H1 (cell line): ENCODE data around the gene STRN4. TPM values are rescaled to one million over a fixed set of nuclear protein-coding genes. Genes with fewer than 3 reads are reported as not detected.

Experiments
- ASH2L ChIP-seq: fragments of 200-600, 300-600 bp; sonication (generic); IDR thresholded peaks from one replicate; pipeline ENCODE4 v1.7.1; 2017; ENCODE audit warnings: low read length
- CHD7 ChIP-seq: fragments of 300-600 bp; sonication (generic); IDR thresholded peaks from 2 replicates; pipeline ENCODE4 v1.7.1; 2012; ENCODE audit warnings: low read length, moderate library complexity, mild to moderate bottlenecking, inconsistent platforms; ENCODE audit not compliant: insufficient replicate concordance
- CTCF ChIP-seq, 3 experiments: IDR thresholded peaks; 1 replicate in 2 of 3; 2 replicates in 1 of 3; pipeline versions ENCODE4 v1.5.1 to v1.6.1; 2011; ENCODE audit warnings: low read length in 3 of 3, mild to moderate bottlenecking in 3 of 3, inconsistent platforms in 2 of 3, low read depth in 1 of 3, moderate library complexity in 1 of 3; ENCODE audit not compliant: insufficient read depth in 1 of 3; ENCODE audit errors: control extremely low read depth in 1 of 3
- HDAC6 ChIP-seq: IDR thresholded peaks from one replicate; pipeline ENCODE4 v1.7.1; 2012; ENCODE audit warnings: low read depth, mild to moderate bottlenecking, inconsistent platforms, low read length, moderate library complexity
- POLR2A ChIP-seq, 2 experiments: IDR thresholded peaks; 1 replicate in 1 of 2; 2 replicates in 1 of 2; pipeline ENCODE4 v1.6.1; 2011; ENCODE audit warnings: low read depth in 2 of 2, low read length in 2 of 2, mild to moderate bottlenecking in 2 of 2; ENCODE audit errors: control extremely low read depth in 1 of 2
- POLR2AphosphoS5 ChIP-seq: IDR thresholded peaks from 2 replicates; pipeline ENCODE4 v1.6.1; 2011; ENCODE audit warnings: low read depth, low read length
- SP1 ChIP-seq: IDR thresholded peaks from 2 replicates; pipeline ENCODE4 v1.6.1; 2011; ENCODE audit warnings: low read depth, low read length
- SP2 ChIP-seq: IDR thresholded peaks from 2 replicates; pipeline ENCODE4 v1.6.1; 2012; ENCODE audit warnings: mild to moderate bottlenecking, low read length, inconsistent platforms
- TAF1 ChIP-seq: IDR thresholded peaks from 2 replicates; pipeline ENCODE4 v1.6.1; 2011; ENCODE audit warnings: mild to moderate bottlenecking, low read depth, low read length
- polyA plus RNA-seq, 7 experiments: library from polyadenylated mRNA; depleted of rRNA in 3 of 7; stranded (reverse) in 5 of 7; unstranded in 2 of 7; fragments of >200 nt in 5 of 7; fragments of 200-250 nt in 2 of 7; gene quantifications; 1 replicate in 5 of 7; 2 replicates in 1 of 7; 4 replicates in 1 of 7; pipeline versions ENCODE4 v1.2.1 to v1.2.3, GENCODE V29; 2011 to 2013; ENCODE audit warnings: missing spikeins in 2 of 7, mixed read lengths in 2 of 7
- total RNA-seq: library from RNA; stranded (reverse); fragmentation: NEBNext Ultra II Directional; extraction: Animal tissue kit (Norgen Biotek cat#: 25700); gene quantifications from 2 replicates; pipeline ENCODE4 v1.2.1, GENCODE V29; 2021

The STRN4 gene
- total and polyA plus RNA-seq, 2 of the 8 experiments (the other 6 are each of a cell fraction or from before 2014, with no cell fraction given): 120 to 187 TPM

GRCh38 chr19:46788262-46788967, 42.2 kb upstream of the STRN4 start, which contains the start of gene SLC1A5 (continued):
- no peak for TF ChIP-seq CTCF (IDR thresholded peaks at IDR 0.05; ENCODE audit: control extremely low read depth in 1 of 3, insufficient read depth in 1 of 3, low read depth in 1 of 3, low read length in 3 of 3)
- TF ChIP-seq TAF1: peak; percentile 99
- peak; percentile 99 for TF ChIP-seq POLR2AphosphoS5
- TF ChIP-seq SP1: peak; percentile 79
- no peak for TF ChIP-seq HDAC6
- TF ChIP-seq ASH2L: no peak
- TF ChIP-seq SP2: no peak
- TF ChIP-seq POLR2A (IDR thresholded peaks at IDR 0.05; ENCODE audit: control extremely low read depth in 1 of 2, low read depth in 2 of 2, low read length in 2 of 2): peak; percentile 99
- no peak for TF ChIP-seq CHD7
